Activated naive CD8-positive, alpha-beta T cell treated with anti-CD3 and anti-CD28 coated beads for 36 hours (primary cell): Measurements from ENCODE around the gene RPL13A. TPM values are rescaled to one million over a fixed set of nuclear protein-coding genes. Genes with fewer than 3 reads are reported as not detected.

ENCODE experiments used
- DNase-seq: peaks from one replicate; pipeline ENCODE4 v3.0.0; 2021
- H3K27ac Mint-ChIP-seq: one replicate; pipeline ENCODE4 v1.8.0; 2022; ENCODE audit warnings: mild to moderate bottlenecking, moderate library complexity, mixed read lengths
- H3K27me3 Mint-ChIP-seq: one replicate; pipeline ENCODE4 v1.8.0; 2022; ENCODE audit warnings: mild to moderate bottlenecking, mixed read lengths
- H3K36me3 Mint-ChIP-seq: one replicate; pipeline ENCODE4 v1.8.0; 2021; ENCODE audit warnings: mild to moderate bottlenecking, mixed read lengths
- H3K4me1 Mint-ChIP-seq: one replicate; pipeline ENCODE4 v1.8.0; 2021; ENCODE audit warnings: mixed read lengths
- H3K4me3 Mint-ChIP-seq: one replicate; pipeline ENCODE4 v1.8.0; 2022; ENCODE audit warnings: mild to moderate bottlenecking, moderate library complexity, mixed read lengths
- H3K9me3 Mint-ChIP-seq: one replicate; pipeline ENCODE4 v1.8.0; 2022; ENCODE audit warnings: mixed read lengths
- total RNA-seq, 2 experiments: library from RNA; stranded (reverse); gene quantifications; one replicate each; pipeline ENCODE4 v1.2.3, GENCODE V29; 2021

Gene RPL13A
- total RNA-seq, 2 experiments from 2014 or later, result 3,663 to 3,691 TPM

DNA sequence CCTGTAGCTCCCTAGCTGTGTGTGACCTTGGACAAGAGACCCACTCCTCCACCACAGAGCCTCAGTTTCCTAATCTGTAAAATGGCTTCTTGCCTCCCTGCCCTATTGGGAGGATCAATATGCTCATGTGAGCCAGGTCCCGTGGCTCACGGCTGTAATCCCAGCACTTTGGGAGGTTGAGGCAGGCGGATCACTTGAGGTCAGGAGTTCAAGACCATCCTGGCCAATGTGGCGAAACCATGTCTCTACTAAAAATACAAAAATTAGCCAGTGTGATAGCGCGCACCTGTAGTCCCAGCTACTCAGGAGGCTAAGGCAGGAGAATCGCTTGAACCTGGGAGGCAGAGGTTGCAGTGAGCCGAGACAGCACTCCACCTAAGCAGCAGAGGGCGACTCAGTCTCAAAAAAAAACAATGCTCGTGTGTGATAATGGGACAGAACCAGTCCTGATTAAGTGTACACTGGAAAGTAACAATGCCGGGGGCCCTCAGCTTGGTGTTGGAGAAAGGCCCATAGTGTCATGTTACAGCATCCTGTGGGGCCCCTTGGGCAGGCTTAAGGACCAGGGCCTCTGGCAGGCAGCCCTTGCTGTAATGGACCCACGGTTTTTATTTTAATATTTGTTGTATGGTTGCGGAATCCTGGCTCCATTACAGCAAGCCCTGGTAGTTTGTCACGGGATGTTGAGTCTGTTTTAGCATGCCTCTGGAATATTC lies 15.6 kb downstream of the RPL13A start:
- no peaks in the 10 kb centered on the region for H3K9me3 Mint-ChIP-seq
- peaks cover 41% of the 10 kb centered on the region for H3K4me1 Mint-ChIP-seq
- peaks cover 5% of the 10 kb centered on the region for H3K27me3 Mint-ChIP-seq
- no peak overlapping the region for H3K27ac Mint-ChIP-seq
- DNase-seq, result peak; percentile 43
- no peak overlapping the region for H3K4me3 Mint-ChIP-seq
- peaks cover 25% of the 10 kb centered on the region for H3K36me3 Mint-ChIP-seq

GRCh38 chr19:49503582-49503962 lies 16.2 kb downstream of the RPL13A start:
- peaks cover 40% of the 10 kb centered on the region for H3K4me1 Mint-ChIP-seq
- H3K27ac Mint-ChIP-seq, result no peak overlapping the region
- H3K36me3 Mint-ChIP-seq, result peaks cover 20% of the 10 kb centered on the region
- H3K27me3 Mint-ChIP-seq, result peaks cover 5% of the 10 kb centered on the region
- H3K9me3 Mint-ChIP-seq, result no peaks in the 10 kb centered on the region
- no peak for DNase-seq
- no peak overlapping the region for H3K4me3 Mint-ChIP-seq

- H3K4me1 Mint-ChIP-seq, result peaks cover 18% of the 10 kb centered on the region
Measured at GRCh38 chr19:49506575-49507105, 19.2 kb downstream of the RPL13A start.

GRCh38 chr19:49507803-49508494 lies 20.5 kb downstream of the RPL13A start:
- Mint-ChIP-seq H3K27me3 (no peaks in the 10 kb centered on the region), H3K9me3 (no peaks in the 10 kb centered on the region), H3K36me3 (no peaks in the 10 kb centered on the region), H3K4me3 (no peak overlapping the region), H3K4me1 (peaks cover 16% of the 10 kb centered on the region), H3K27ac (no peak overlapping the region)
- no peak for DNase-seq

More at GRCh38 chr19:49506575-49507105, 19.2 kb downstream of the RPL13A start:
- Mint-ChIP-seq H3K36me3 (no peaks in the 10 kb centered on the region), H3K4me3 (no peak overlapping the region), H3K27me3 (no peaks in the 10 kb centered on the region), H3K27ac (no peak overlapping the region), H3K9me3 (no peaks in the 10 kb centered on the region)
- peak; percentile 68 for DNase-seq

DNA sequence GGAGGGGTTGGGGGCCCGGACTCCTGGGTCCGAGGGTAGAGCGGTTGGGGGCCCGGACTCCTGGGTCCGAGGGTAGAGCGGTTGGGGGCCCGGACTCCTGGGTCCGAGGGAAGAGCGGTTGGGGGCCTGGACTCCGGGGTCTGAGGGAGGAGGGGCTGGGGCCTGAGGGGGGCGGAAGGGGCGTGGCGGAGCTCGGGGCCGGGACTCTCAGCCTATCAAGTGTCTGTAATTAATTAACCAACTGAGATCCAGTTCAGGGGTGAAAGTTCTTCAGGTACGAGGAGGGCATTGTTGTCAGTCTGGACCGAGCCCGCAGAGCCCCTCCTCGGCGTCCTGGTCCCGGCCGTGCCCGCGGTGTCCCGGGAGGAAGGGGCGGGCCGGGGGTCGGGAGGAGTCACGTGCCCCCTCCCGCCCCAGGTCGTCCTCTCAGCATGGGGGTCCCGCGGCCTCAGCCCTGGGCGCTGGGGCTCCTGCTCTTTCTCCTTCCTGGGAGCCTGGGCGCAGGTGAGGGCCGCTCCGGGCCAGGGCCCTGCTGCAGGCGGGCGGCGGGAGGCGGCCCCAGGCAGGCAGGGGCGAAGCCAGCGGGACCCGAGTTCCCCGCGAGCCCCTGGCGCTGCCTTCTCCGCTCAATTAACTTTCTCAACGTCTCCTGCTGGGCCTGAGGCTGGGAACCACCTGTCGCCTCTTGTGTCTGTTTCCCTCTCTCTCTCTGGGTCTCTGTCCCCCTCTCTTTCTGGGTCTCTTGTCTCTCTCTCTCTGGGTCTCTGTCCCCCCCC lies 25.8 kb downstream of the RPL13A start:
- Mint-ChIP-seq H3K4me3 (peak overlapping the region; percentile 86), H3K9me3 (no peaks in the 10 kb centered on the region), H3K27me3 (no peaks in the 10 kb centered on the region), H3K4me1 (peaks cover 15% of the 10 kb centered on the region), H3K36me3 (no peaks in the 10 kb centered on the region), H3K27ac (peak overlapping the region; percentile 65)
- no peak for DNase-seq

- Mint-ChIP-seq H3K9me3 (no peaks in the 10 kb centered on the region), H3K4me1 (peaks cover 15% of the 10 kb centered on the region), H3K36me3 (no peaks in the 10 kb centered on the region), H3K27me3 (no peaks in the 10 kb centered on the region), H3K4me3 (peak overlapping the region; percentile 86), H3K27ac (peak overlapping the region; percentile 65)
- no peak for DNase-seq
Measured at GRCh38 chr19:49513746-49514118, 26.3 kb downstream of the RPL13A start.

GRCh38 chr19:49514151-49514550 lies 26.7 kb downstream of the RPL13A start:
- Mint-ChIP-seq H3K27ac (no peak overlapping the region), H3K4me3 (peak overlapping the region; percentile 86), H3K36me3 (no peaks in the 10 kb centered on the region), H3K9me3 (no peaks in the 10 kb centered on the region), H3K4me1 (peaks cover 15% of the 10 kb centered on the region), H3K27me3 (no peaks in the 10 kb centered on the region)
- DNase-seq, result no peak

- Mint-ChIP-seq H3K27ac (no peak overlapping the region), H3K4me3 (no peak overlapping the region), H3K36me3 (no peaks in the 10 kb centered on the region), H3K9me3 (no peaks in the 10 kb centered on the region), H3K27me3 (no peaks in the 10 kb centered on the region), H3K4me1 (peaks cover 15% of the 10 kb centered on the region)
- DNase-seq, result no peak
Measured at GRCh38 chr19:49515767-49516166, 28.4 kb downstream of the RPL13A start.

DNA sequence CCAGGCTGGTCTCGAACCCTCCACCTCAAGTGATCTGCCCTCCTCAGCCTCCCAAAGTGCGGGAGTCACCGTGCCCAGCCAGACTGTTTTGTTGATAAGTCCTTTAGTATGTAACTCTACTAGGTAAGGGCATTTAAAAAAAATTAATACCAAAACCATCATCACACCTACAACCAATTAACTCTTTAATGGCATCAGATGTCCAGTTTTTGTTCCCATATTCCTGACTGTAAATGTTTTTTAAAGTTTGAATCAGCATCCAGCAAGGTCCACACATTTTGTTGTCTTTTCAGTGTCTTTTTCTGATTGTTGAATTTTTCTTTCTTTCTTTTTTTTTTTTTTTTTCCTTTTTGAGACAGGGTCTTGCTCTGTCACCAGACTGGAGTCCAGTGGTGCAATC lies 30.6 kb downstream of the RPL13A start:
- Mint-ChIP-seq H3K36me3 (no peaks in the 10 kb centered on the region), H3K4me3 (no peak overlapping the region), H3K9me3 (no peaks in the 10 kb centered on the region), H3K4me1 (peaks cover 5% of the 10 kb centered on the region), H3K27ac (no peak overlapping the region), H3K27me3 (no peaks in the 10 kb centered on the region)
- DNase-seq, result no peak

- H3K4me3 Mint-ChIP-seq, result no peak overlapping the region
- H3K4me1 Mint-ChIP-seq, result no peaks in the 10 kb centered on the region
- DNase-seq, result no peak
- no peaks in the 10 kb centered on the region for H3K36me3 Mint-ChIP-seq
- no peaks in the 10 kb centered on the region for H3K27me3 Mint-ChIP-seq
- no peaks in the 10 kb centered on the region for H3K9me3 Mint-ChIP-seq
- H3K27ac Mint-ChIP-seq, result no peak overlapping the region
Measured at GRCh38 chr19:49520705-49521319, 33.4 kb downstream of the RPL13A start.

DNA sequence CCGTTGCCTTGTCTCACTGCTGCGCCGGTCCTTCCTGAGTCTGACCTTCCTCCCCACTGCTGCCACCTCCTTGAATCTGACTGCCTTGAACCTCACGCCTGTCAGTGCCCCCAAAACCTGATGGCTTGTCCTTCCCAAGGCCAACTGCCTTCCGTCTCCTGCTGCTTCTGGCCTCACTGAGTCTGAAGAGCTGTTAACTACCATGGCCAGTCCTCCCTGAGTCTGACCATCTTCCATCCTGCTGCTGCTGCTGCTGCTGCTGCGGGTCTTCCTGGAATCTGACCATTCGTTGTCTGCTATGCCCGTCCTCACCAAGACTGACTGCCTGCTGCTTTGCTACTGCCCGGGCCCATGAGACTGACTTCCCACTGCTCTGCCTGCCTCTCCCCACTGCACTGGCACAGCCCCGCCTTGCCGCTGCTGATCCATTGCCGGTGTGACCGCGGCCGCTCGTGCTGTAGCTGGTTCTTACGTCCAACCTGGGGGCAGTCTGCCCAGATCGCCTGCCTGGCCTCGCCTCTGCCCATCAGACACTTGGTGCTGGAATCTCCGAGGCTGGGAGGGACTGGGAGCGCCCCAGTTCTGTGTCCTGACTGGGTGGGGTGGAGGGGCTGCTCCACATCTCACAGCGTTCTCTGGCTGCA lies 37.5 kb downstream of the RPL13A start:
- Mint-ChIP-seq H3K4me1 (peaks cover 12% of the 10 kb centered on the region), H3K9me3 (no peaks in the 10 kb centered on the region), H3K27me3 (no peaks in the 10 kb centered on the region), H3K4me3 (no peak overlapping the region), H3K27ac (no peak overlapping the region), H3K36me3 (no peaks in the 10 kb centered on the region)
- no peak for DNase-seq

DNA sequence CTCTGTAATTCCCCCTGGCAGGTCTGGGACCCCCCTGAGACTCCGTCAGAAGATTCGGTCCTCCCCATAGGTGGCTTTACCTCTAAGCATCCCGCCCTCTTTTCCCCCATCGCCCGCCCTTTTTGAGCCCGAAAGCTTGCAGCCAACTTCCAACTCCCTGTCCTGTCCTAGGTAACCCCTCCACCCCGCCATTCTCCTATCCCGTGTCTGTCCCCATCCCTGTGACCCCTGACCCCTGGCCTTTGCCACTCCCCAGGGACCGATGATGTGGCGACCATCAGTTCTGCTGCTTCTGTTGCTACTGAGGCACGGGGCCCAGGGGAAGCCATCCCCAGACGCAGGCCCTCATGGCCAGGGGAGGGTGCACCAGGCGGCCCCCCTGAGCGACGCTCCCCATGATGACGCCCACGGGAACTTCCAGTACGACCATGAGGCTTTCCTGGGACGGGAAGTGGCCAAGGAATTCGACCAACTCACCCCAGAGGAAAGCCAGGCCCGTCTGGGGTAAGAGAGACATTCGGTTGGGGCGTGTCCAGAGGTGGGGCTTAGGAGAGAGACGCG lies 40.9 kb downstream of the RPL13A start:
- Mint-ChIP-seq H3K27ac (no peak overlapping the region), H3K9me3 (no peaks in the 10 kb centered on the region), H3K4me3 (peak overlapping the region; percentile 80), H3K4me1 (peaks cover 17% of the 10 kb centered on the region), H3K27me3 (no peaks in the 10 kb centered on the region), H3K36me3 (no peaks in the 10 kb centered on the region)
- DNase-seq, result no peak

GRCh38 chr19:49530708-49531107 lies 43.3 kb downstream of the RPL13A start:
- Mint-ChIP-seq H3K27ac (no peak overlapping the region), H3K4me3 (no peak overlapping the region), H3K27me3 (no peaks in the 10 kb centered on the region), H3K9me3 (no peaks in the 10 kb centered on the region), H3K4me1 (peaks cover 30% of the 10 kb centered on the region), H3K36me3 (no peaks in the 10 kb centered on the region)
- no peak for DNase-seq
